Measurements from ENCODE around the gene CD96.
"Not testable (repeated sequence)": the region's sequence is repeated elsewhere in the genome, so short reads cannot be mapped to it uniquely, and the experiment has no call there.

Gene CD96

GRCh38 chr3:111621535-111621934 is 79.5 kb downstream of the CD96 start:
- no peak for DNase-seq (ENCODE audit: low spot score)

- DNase-seq (ENCODE audit: low spot score), result no peak
Observed at GRCh38 chr3:111627092-111627491, 85.1 kb downstream of the CD96 start.

- DNase-seq (ENCODE audit: low spot score), result not testable (repeated sequence)
Observed at GRCh38 chr3:111629018-111629417, 87.0 kb downstream of the CD96 start.

- not testable (repeated sequence) for DNase-seq (ENCODE audit: low spot score)
Observed at GRCh38 chr3:111630638-111631037, 88.6 kb downstream of the CD96 start.

GRCh38 chr3:111635403-111635802 is 93.4 kb downstream of the CD96 start:
- DNase-seq (ENCODE audit: low spot score), result no peak

- DNase-seq (ENCODE audit: low spot score), result no peak
Observed at GRCh38 chr3:111636366-111636885, 94.4 kb downstream of the CD96 start.

- no peak for DNase-seq (ENCODE audit: low spot score)
Observed at GRCh38 chr3:111639316-111639715, 97.3 kb downstream of the CD96 start.

GRCh38 chr3:111648991-111649579 is 107.1 kb downstream of the CD96 start:
- no peak for DNase-seq (ENCODE audit: low spot score)

- DNase-seq (ENCODE audit: low spot score), result no peak
Observed at GRCh38 chr3:111650378-111651275, 108.6 kb downstream of the CD96 start.

- no peak for DNase-seq (ENCODE audit: low spot score)
Observed at GRCh38 chr3:111652492-111653180, 110.6 kb downstream of the CD96 start.

GRCh38 chr3:111653766-111654165 is 111.8 kb downstream of the CD96 start:
- DNase-seq (ENCODE audit: low spot score), result no peak

- DNase-seq (ENCODE audit: low spot score), result no peak
Observed at GRCh38 chr3:111662012-111662411, 120.0 kb downstream of the CD96 start.

- DNase-seq (ENCODE audit: low spot score), result no peak
Observed at GRCh38 chr3:111662907-111663306, 120.9 kb downstream of the CD96 start.

- DNase-seq (ENCODE audit: low spot score), result no peak
Observed at GRCh38 chr3:111666041-111666735, 124.2 kb downstream of the CD96 start.

- no peak for DNase-seq (ENCODE audit: low spot score)
Observed at GRCh38 chr3:111667170-111667569, 125.2 kb downstream of the CD96 start.

- peak; percentile 24 for DNase-seq (ENCODE audit: low spot score)
Observed at GRCh38 chr3:111667621-111668239, 125.7 kb downstream of the CD96 start.

- no peak for DNase-seq (ENCODE audit: low spot score)
Observed at GRCh38 chr3:111668326-111668725, 126.3 kb downstream of the CD96 start.

- DNase-seq (ENCODE audit: low spot score), result peak; percentile 28
Observed at GRCh38 chr3:111668888-111669488, 127.0 kb downstream of the CD96 start.

- no peak for DNase-seq (ENCODE audit: low spot score)
Observed at GRCh38 chr3:111669926-111670630, 128.1 kb downstream of the CD96 start.

GRCh38 chr3:111672461-111672860 is 130.5 kb downstream of the CD96 start:
- DNase-seq (ENCODE audit: low spot score), result not testable (repeated sequence)

- no peak for DNase-seq (ENCODE audit: low spot score)
Observed at GRCh38 chr3:111675846-111676210, 133.8 kb downstream of the CD96 start.
